Tracheal epithelial cell (primary cell): ENCODE measurements around the gene NFATC3. TPM values are rescaled to one million over a fixed set of nuclear protein-coding genes. Genes with fewer than 3 reads are reported as not detected.

Experiments
- total RNA-seq: library from RNA; depleted of rRNA; stranded (reverse); fragments of >200 nt; gene quantifications from 2 replicates; pipeline ENCODE4 v1.2.1, GENCODE V29; 2014

Gene NFATC3
- 4.6 and 11.7 TPM in 2 replicates for total RNA-seq

DNA sequence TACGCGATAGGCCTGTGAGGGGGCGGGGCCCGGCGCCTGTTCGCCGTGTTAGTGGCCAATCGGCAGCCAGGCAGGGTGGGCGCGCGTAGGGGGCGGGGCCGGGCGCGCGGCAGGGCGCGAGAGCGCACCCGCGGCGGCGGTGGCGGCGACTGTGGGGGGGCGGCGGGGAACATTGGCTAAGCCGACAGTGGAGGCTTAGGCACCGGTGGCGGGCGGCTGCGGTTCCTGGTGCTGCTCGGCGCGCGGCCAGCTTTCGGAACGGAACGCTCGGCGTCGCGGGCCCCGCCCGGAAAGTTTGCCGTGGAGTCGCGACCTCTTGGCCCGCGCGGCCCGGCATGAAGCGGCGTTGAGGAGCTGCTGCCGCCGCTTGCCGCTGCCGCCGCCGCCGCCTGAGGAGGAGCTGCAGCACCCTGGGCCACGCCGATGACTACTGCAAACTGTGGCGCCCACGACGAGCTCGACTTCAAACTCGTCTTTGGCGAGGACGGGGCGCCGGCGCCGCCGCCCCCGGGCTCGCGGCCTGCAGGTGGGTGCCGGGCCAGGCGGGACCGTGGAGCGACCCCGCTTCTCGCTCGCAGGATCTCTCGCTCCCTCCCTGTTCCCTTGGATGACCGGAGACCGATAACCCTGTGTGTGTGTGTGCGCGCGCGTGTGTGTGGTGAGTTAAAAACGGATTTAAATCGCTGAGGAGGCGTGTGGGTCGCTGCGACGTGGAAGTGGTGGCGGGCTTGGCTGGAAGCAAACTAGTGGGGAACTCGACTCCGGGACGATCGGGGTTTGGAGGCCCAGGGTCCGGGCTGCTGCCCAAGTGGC lies at the start of gene NFATC3:
NFATC3 (plus strand) TSS at position 112 of the 813 bp plus-strand sequence; CDS start at position 424, 312 bp downstream.

DNA sequence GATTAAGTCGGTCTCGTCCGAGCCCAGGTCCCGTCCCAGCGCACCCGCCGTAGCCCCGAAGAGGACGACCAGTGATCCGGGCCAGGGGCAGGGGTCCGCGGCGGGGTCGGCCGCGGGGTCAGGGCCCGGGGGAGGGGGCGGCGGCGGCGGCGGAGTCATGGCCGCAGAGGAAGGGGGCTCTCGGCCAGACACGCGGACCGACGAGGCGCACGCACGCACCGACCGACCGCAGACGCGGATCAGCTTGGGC lies 150.6 kb downstream of the NFATC3 start, which contains the start of gene ESRP2:
ESRP2 (minus strand) TSS at position 241 of the 250 bp plus-strand sequence; CDS start at position 159, 82 bp downstream.

DNA sequence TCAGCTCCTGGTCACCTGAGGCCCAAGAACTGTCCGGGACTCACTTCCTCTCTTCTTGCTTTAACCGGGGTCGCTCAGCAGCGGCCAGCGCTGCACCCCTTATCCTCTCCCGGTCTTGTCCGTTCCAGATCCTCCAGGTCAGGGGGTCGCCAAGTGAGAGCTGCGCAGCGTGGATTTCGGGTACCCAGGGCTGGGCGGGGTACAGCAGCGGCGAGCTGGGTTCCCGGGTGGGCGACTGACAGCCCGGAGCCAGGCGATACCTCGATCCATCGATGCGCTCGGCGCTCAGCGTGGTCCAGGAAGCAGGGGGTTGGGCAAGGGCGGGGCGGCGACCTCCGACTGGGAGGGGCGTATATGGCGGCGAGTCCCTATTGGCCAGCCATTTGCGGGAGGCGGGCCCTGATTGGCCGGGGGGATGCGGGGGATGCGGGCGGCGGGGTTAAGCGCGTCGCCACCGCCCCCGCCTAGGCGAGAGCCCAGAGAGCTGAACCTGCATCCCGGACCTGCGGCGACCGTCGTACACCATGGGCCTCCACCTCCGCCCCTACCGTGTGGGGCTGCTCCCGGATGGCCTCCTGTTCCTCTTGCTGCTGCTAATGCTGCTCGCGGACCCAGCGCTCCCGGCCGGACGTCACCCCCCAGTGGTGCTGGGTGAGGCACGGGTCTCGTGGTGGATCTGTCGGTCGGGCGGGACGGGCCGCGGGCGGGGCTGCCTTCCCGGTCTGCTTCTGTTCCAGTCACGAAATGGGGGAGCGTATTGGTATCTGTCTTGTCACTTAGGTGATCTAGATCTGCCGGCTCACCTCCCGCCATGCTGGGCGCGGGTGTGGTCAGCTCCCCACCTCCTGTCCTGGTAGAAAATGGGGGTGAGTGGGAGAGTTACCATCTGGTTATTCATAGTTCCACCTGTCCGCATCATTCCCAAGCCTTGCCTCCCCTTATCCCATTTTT lies 160.0 kb downstream of the NFATC3 start, which contains the start of gene PLA2G15:
PLA2G15 (plus strand) TSS at position 471 of the 951 bp plus-strand sequence; CDS start at position 525, 54 bp downstream.

DNA sequence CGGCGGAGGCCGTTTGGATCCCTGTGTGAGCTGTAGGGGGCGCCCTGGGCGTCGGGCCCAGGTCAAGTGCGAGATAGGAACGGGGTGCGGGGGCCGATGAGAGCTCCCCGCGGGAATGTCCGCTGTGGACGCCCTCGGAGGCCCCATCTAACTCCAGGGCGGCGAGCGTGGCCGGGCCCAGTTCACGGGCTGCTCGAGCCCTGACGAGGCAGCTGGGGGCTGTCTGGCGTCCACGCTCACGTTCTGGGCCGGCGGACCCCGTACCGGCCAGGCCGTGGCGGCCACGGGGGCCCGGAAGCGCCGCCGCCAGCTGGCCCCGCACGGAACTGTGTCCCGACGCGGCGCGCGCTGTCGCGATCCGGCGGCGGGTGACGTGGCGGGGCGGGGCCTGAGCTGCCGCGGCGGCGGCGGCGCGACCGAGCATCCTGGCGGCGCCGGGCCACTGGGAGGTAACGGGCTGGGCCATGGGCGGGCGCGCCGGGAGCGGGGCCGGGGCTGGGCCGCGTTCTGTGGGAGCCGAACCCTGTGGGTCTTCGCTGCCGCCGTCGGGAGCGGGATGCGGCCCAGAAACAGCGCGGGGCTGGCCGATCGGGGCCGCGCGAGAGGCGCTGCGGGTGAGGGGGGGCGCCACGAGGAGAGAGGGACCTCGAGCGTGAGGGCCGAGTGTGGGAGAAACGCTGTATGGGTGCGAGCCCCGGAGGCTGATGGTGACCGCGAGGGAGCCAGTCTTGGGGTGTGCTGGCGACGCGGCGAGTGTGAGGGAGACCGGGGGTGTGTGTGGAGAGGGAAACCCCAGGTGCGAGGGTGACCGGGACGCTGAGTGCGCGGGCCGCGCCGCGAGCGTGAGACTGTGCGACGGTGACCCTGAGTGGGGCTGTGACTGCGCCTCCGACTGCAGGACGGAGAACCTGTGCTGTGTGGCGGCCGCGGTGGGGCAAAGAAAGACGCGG lies 179.2 kb downstream of the NFATC3 start, which contains the start of gene SLC7A6:
SLC7A6 (plus strand) TSS at position 399 of the 950 bp plus-strand sequence. CDS start 10,201 bp downstream, outside the sequence.

Other genes with a start within 250 kb of the NFATC3 start
- 33.5 and 58.0 TPM in 2 replicates for gene THAP11, start 243.1 kb upstream of the NFATC3 start, total RNA-seq
- gene NUTF2, start 238.4 kb upstream of the NFATC3 start, total RNA-seq = 120 and 223 TPM in 2 replicates
- gene CENPT, start 237.7 kb upstream of the NFATC3 start, total RNA-seq = 8.1 and 19.8 TPM in 2 replicates
- 37.9 and 48.0 TPM in 2 replicates for gene EDC4, start 212.3 kb upstream of the NFATC3 start, total RNA-seq
- 1.7 TPM in 1 of 2 replicates, not detected in the other for gene NRN1L, start 200.5 kb upstream of the NFATC3 start, total RNA-seq
- 8.2 and 13.6 TPM in 2 replicates for gene PSKH1, start 192.1 kb upstream of the NFATC3 start, total RNA-seq
- 0.24 TPM in 1 of 2 replicates, not detected in the other for gene CTRL, start 153.5 kb upstream of the NFATC3 start, total RNA-seq
- gene PSMB10, start 148.5 kb upstream of the NFATC3 start, total RNA-seq = 19.2 and 61.2 TPM in 2 replicates
- 1.4 and 3.2 TPM in 2 replicates for gene LCAT, start 141.2 kb upstream of the NFATC3 start, total RNA-seq
- 22.2 and 41.4 TPM in 2 replicates for gene SLC12A4, start 116.7 kb upstream of the NFATC3 start, total RNA-seq
- gene DPEP3, start 104.9 kb upstream of the NFATC3 start, total RNA-seq = not detected in 2 replicates
- gene DPEP2, start 85.9 kb upstream of the NFATC3 start, total RNA-seq = under 0.01 TPM in 1 of 2 replicates, not detected in the other
- not detected in 2 replicates for gene DPEP2NB, start 69.5 kb upstream of the NFATC3 start, total RNA-seq
- 14.3 and 14.5 TPM in 2 replicates for gene DDX28, start 62.1 kb upstream of the NFATC3 start, total RNA-seq
- gene DUS2, start 62.1 kb upstream of the NFATC3 start, total RNA-seq = 17.7 and 19.8 TPM in 2 replicates
- 27.5 and 45.6 TPM in 2 replicates for gene ESRP2, start 150.8 kb downstream of the NFATC3 start, total RNA-seq
- gene PLA2G15, start 160.0 kb downstream of the NFATC3 start, total RNA-seq = 10.2 and 10.6 TPM in 2 replicates
- gene SLC7A6, start 179.2 kb downstream of the NFATC3 start, total RNA-seq = 8.4 and 10.4 TPM in 2 replicates
- 12.8 and 15.6 TPM in 2 replicates for gene SLC7A6OS, start 225.6 kb downstream of the NFATC3 start, total RNA-seq
- 30.9 and 35.4 TPM in 2 replicates for gene PRMT7, start 225.6 kb downstream of the NFATC3 start, total RNA-seq